HPDE6-E6E7 (cell line): ENCODE measurements around the gene MYL5.
"Not testable (repeated sequence)": the region's sequence is repeated elsewhere in the genome, so short reads cannot be mapped to it uniquely, and the experiment has no call there.

Experiments
- DNase-seq: peaks from one replicate; pipeline ENCODE4 v3.0.0; 2011; ENCODE audit warnings: missing footprints; ENCODE audit errors: extremely low spot score

Gene MYL5

GRCh38 chr4:635851-636627 is 38.3 kb upstream of the MYL5 start:
- DNase-seq: no peak

GRCh38 chr4:636628-637159 is 37.6 kb upstream of the MYL5 start:
- no peak for DNase-seq

GRCh38 chr4:637536-638280 is 36.6 kb upstream of the MYL5 start:
- no peak for DNase-seq

GRCh38 chr4:642366-642765 is 32.0 kb upstream of the MYL5 start:
- not testable (repeated sequence) for DNase-seq

GRCh38 chr4:646460-646859 is 27.9 kb upstream of the MYL5 start:
- no peak for DNase-seq

GRCh38 chr4:647481-647880 is 26.9 kb upstream of the MYL5 start:
- no peak for DNase-seq

GRCh38 chr4:648579-649292 is 25.6 kb upstream of the MYL5 start:
- peak; percentile 11 for DNase-seq

GRCh38 chr4:649293-649625 is 25.1 kb upstream of the MYL5 start:
- no peak for DNase-seq

- DNase-seq: no peak
Observed at GRCh38 chr4:649751-650310, 24.5 kb upstream of the MYL5 start.

GRCh38 chr4:650461-650860 is 23.9 kb upstream of the MYL5 start:
- DNase-seq: no peak

- DNase-seq: no peak
Observed at GRCh38 chr4:650951-651883, 23.1 kb upstream of the MYL5 start.

- no peak for DNase-seq
Observed at GRCh38 chr4:651884-652642, 22.3 kb upstream of the MYL5 start.

GRCh38 chr4:653080-653821 is 21.1 kb upstream of the MYL5 start:
- DNase-seq: no peak

- no peak for DNase-seq
Observed at GRCh38 chr4:653831-654502, 20.4 kb upstream of the MYL5 start.

- DNase-seq: no peak
Observed at GRCh38 chr4:654503-654845, 19.9 kb upstream of the MYL5 start.

GRCh38 chr4:654871-655463 is 19.4 kb upstream of the MYL5 start:
- no peak for DNase-seq

- DNase-seq: no peak
Observed at GRCh38 chr4:655464-656151, 18.7 kb upstream of the MYL5 start.
